Stimulated activated CD4-positive, alpha-beta T cell treated with anti-CD3 and anti-CD28 coated beads, Interleukin-12 subunit alpha, Interleukin-12 subunit beta, amount 100 ng/mL, for 48 hours (primary cell): ENCODE measurements around the gene JPT2.

ENCODE experiments used
- DNase-seq, 3 donors: peaks; one replicate each; pipeline ENCODE4 v3.0.0-alpha.2; 2020; ENCODE audit warnings: low read depth in 2 of 3, low spot score in 1 of 3

Gene JPT2

GRCh38 chr16:1651094-1651973 is 26.7 kb upstream of the JPT2 start:
- no peak for DNase-seq

DNA sequence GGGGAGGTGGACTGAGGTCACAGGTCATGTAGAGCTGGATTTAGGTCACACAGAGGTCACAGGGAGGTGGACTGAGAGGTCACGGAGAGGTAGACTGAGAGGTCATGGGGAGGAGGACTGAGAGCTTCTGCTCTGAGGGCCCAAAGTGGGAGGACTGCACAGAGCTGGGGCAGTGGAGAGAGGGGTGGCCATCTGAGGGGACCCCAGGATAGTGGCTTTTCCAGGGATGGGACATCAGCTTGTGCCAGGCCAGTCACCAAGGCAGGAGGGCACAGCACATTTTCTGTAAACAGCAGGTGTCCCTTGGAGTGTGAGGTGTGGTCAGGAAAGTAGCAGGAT is 26.1 kb upstream of the JPT2 start:
- no peak for DNase-seq

DNA sequence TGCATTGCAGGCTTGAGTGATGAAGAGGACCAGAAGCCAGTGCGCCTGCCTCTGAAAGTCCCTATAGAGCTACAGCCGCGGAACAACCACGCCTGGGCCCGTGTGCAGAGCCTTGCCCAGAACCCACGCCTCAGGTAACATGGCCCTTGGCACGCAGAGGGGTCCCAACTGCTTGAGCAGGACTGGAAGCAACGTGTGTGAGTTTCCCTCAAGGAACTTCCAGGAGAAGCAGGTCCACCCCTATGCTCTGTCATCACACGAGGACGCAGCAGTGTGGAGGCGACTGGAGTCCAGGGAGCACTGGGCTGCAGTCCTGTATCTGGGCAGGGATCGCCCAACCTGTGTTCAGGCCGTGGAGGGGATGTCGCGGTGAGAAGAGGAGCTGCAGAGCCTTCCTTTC is 25.1 kb upstream of the JPT2 start:
- DNase-seq: no peak

GRCh38 chr16:1654505-1655268 is 23.4 kb upstream of the JPT2 start:
- DNase-seq: no peak

DNA sequence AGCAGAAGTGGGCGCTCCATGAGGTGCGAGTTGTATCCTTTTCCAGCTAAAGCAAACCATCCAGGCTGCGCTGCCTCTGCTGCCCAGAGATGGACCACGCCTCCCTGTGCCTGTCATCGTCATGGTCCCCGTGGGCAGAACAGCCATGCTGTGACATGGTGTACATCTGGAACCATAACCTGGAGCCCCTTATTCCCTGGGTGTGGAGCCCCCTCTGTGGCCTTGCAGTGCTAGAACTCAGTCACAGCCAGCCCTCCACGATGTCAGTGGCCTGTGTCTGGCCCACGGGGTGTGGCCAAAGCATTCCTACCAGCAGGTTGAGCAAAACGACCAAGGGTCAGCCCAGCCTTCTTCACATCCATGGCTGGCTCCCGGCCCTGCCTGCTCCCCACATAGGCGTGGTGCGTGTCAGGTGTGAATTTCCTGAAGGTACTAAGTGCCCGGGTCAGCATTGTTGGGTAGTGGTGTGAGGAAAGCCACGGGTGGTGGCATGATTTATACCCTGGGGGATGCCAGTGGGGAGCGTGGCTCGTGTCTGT is 22.7 kb upstream of the JPT2 start:
- no peak for DNase-seq

- no peak for DNase-seq
These were observed 21.9 kb upstream of the JPT2 start for GRCh38 chr16:1655909-1656807.

- DNase-seq: no peak
These were observed 21.1 kb upstream of the JPT2 start for GRCh38 chr16:1656808-1657617.

- no peak for DNase-seq
These were observed 20.2 kb upstream of the JPT2 start for GRCh38 chr16:1657841-1658240.

DNA sequence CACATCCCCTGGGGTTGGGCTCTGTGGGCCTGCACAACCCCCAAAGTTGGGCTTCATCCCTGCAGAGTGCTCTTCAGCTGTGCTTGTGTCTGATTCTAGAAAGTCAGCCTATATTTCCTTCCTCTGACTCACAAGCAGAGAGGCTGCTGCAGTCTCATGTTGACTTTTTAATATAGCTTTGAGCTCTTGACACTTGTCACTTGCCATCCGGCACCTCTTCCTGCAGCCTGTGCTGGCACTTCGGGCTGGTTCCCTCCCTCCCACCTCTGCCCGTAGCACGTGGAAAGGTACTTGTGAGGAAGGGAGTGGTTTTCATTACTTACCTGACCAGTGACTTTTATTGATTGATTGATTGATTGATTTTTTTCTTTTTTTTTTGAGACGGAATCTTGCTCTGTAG is 19.0 kb upstream of the JPT2 start:
- DNase-seq: no peak

- no peak for DNase-seq
These were observed 16.3 kb upstream of the JPT2 start for GRCh38 chr16:1661826-1662225.

- DNase-seq: no peak
These were observed 15.5 kb upstream of the JPT2 start for GRCh38 chr16:1662543-1662942.

DNA sequence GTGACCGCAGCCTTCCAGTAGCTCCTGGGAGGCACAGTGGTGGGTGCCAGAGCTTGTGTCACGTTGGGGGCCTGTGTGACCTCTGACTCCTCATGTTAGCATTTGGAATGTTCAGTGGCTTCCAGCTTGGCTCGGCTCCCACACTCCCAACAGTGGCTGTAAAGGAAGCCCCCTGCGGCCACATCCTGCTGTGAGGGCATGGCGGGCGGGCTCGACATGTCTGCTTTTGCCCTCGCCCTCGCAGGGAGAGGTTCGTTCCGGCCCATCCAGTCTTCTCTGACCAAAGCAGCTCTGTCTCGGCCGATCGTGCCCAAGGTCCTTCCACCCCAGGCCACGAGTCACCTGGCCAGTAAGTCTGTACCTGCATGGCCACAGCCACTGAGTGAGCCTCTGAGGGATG is 12.2 kb upstream of the JPT2 start:
- no peak for DNase-seq

GRCh38 chr16:1666316-1666715 is 11.8 kb upstream of the JPT2 start:
- no peak for DNase-seq

DNA sequence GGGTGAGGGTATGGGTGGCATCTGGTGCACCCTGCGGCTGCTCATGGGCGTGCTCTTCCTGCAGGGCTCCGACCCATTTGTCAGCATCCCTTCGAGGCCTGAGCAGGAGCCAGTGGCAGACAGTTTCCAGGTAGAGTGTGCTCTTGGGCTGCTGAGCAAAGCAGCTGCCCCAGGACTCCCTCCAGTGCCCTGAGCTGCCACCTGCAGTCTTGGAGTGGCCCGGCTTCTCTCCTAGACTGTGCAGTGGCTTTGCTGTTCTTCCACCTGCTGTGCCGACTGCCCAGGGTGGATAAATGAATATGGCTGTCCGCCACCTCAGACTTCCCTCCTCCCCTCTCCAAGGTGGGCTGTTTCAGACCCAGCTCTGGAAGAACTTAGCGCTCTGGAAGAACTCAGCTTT is 10.8 kb upstream of the JPT2 start:
- no peak for DNase-seq

- DNase-seq: no peak
These were observed 10.2 kb upstream of the JPT2 start for GRCh38 chr16:1667916-1668315.

DNA sequence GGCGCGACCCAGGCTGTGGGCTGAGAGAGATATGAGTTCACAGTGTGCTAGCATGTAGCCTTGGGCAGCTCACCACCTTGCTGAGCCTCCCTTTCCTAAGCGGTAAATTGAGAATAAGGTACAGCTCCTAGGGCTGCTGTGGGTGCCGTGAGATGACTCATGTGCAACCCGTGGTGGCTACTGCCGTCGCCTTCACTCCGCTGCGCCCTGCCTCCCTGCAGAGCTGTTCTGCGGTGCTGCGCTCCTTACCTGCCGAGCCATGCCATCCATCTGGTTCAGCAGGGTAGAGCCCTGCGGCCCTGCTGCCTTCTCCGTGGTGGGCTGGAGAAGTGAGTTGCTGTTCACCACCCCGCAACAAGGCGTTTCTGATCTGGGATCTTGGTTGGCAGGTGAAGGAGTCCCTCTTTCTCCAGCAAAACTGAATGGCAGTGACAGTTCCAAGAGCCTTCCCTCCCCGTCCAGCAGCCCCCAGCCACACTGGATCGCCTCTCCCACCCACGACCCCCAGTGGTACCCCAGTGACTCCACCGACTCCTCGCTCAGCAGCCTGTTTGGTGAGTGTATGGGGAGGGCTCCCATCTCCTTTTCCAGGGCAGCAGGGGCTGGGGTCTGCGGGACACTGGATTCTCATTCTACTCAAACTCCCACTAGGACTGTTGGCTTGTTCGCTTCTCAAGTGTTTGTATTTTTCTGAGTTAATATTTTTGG is 9.3 kb upstream of the JPT2 start:
- DNase-seq: no peak

DNA sequence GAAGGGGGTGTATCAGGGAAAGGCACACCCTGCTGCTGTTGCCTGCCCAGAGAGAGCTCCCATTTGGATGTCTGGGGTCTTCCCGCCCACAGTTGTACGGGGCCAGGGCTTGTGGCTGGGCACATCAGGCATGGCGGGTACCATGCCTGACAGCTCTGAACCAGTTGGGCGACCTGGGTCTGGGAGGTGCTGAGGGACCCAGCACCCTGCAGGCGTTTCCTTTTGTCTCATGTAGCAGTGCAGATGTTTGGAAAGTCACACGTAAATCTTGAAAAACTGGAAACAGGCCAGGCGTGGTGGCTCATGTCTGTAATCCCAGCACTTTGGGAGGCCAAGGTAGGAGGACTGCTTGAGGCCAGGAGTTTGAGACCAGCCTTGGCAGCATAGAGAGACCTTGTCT is 8.4 kb upstream of the JPT2 start:
- no peak for DNase-seq

- no peak for DNase-seq
These were observed 7.7 kb upstream of the JPT2 start for GRCh38 chr16:1670371-1670770.

- no peak for DNase-seq
These were observed 7.2 kb upstream of the JPT2 start for GRCh38 chr16:1670866-1671265.
